Thymus (tissue), 11 donors: Measurements from ENCODE around the gene ARHGEF6. TPM values are rescaled to one million over a fixed set of nuclear protein-coding genes. Genes with fewer than 3 reads are reported as not detected.
"Not testable (repeated sequence)": the region's sequence is repeated elsewhere in the genome, so short reads cannot be mapped to it uniquely, and the experiment has no call there.

Experiments used
- DNase-seq, 9 donors: peaks; one replicate each; pipeline ENCODE4 v3.0.0-alpha.2; 2013; ENCODE audit warnings: low spot score in 9 of 9, low read depth in 6 of 9, missing footprints in 1 of 9
- H3K27ac ChIP-seq, 2 donors: one replicate each; pipeline ENCODE4 v1.5.1; 2013; ENCODE audit warnings: control low read depth in 1 of 2, low read depth in 1 of 2, low read length in 1 of 2, mild to moderate bottlenecking in 1 of 2, moderate library complexity in 1 of 2
- H3K27me3 ChIP-seq, 2 donors: one replicate each; pipeline ENCODE4 v1.5.1; 2013; ENCODE audit warnings: low read length in 1 of 2; ENCODE audit not compliant: control insufficient read depth in 2 of 2, insufficient read depth in 1 of 2
- H3K36me3 ChIP-seq, 2 donors: one replicate each; pipeline ENCODE4 v1.5.1; 2013; ENCODE audit warnings: low read length in 1 of 2, mild to moderate bottlenecking in 1 of 2, moderate library complexity in 1 of 2; ENCODE audit not compliant: control insufficient read depth in 2 of 2, insufficient read depth in 2 of 2
- H3K4me1 ChIP-seq, 2 donors: one replicate each; pipeline ENCODE4 v1.5.1; 2013; ENCODE audit warnings: low read length in 2 of 2; ENCODE audit not compliant: control insufficient read depth in 2 of 2, insufficient read depth in 2 of 2
- H3K4me3 ChIP-seq, 2 donors: one replicate each; pipeline ENCODE4 v1.5.1; 2013; ENCODE audit warnings: low read length in 2 of 2, control low read depth in 1 of 2, mild to moderate bottlenecking in 1 of 2
- H3K9me3 ChIP-seq, 2 donors: one replicate each; pipeline ENCODE4 v1.5.1; 2013; ENCODE audit warnings: low read length in 1 of 2, mild to moderate bottlenecking in 1 of 2; ENCODE audit not compliant: control insufficient read depth in 2 of 2, insufficient read depth in 1 of 2
- WGBS: extraction: QIAGEN DNeasy Blood & Tissue Kit; methylation state at CpG from one replicate; pipeline ENCODE4 v1.1.7; 2013; 5-methylcytosine and 5-hydroxymethylcytosine counted together
- polyA plus RNA-seq: library from polyadenylated mRNA; stranded (reverse); fragments of 200-250 nt; gene quantifications from one replicate; pipeline ENCODE4 v1.2.3, GENCODE V29; 2013
- total RNA-seq: library from RNA; stranded (reverse); fragments of 120-200 nt; gene quantifications from one replicate; pipeline ENCODE4 v1.2.4, GENCODE V29; 2013
- donor health status: healthy.

ARHGEF6 gene
- total and polyA plus RNA-seq, 2 donors: 37.2 to 73.9 TPM

DNA sequence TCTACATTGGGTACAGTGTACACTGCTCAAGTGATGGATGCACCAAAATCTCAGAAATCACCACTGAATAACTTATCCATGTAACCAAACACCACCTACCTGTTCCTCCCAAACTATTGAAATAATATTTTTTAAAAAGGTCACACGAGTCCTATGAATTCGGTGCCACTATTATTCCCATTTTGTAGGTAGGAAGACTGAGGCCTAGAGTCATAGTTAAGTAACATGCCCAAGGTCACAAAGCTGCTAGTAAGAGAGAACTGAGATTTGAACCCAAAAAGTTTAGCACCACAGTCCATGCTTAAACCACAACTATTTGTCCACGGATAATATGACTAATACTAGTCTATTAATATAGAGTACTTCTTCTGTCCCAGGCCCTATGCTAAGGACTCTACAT is 2.7 kb downstream of the ARHGEF6 start:
- Histone ChIP-seq H3K9me3 (no peaks in the 10 kb centered on the region), H3K4me1 (peaks cover 2 to 13% of the 10 kb centered on the region in 2 donors), H3K27me3 (no peaks in the 10 kb centered on the region), H3K4me3 (peak overlapping the region in 1 of 2 donors; percentile 5), H3K36me3 (peaks cover 0 to 2% of the 10 kb centered on the region in 2 donors), H3K27ac (no peak overlapping the region)
- 98% methylated on average over 3 of the region's 3 CpGs for WGBS
- DNase-seq: no peak

DNA sequence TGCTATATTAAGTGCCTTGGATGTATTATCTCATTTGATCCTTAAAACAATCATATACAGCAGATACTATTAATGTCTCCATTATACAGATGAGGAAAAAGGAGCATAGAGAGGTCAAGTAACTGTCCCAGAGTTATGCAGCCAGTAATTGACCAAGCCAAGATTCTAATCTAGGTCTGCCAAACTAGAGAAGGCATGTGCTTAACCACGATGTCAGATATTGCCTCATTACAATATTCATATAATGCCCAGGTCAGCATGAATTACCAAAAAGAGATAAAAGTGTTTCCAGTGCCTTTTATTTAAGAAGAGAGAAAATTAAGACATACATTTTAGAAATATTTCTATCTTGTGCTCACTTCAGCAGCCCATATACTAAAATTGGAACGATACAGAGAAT is 7.1 kb downstream of the ARHGEF6 start:
- Histone ChIP-seq H3K9me3 (no peaks in the 10 kb centered on the region), H3K4me3 (no peak overlapping the region), H3K36me3 (peaks cover 0 to 5% of the 10 kb centered on the region in 2 donors), H3K4me1 (peaks cover 5% of the 10 kb centered on the region in 2 donors), H3K27me3 (no peaks in the 10 kb centered on the region), H3K27ac (no peak overlapping the region)
- DNase-seq: no peak
- WGBS: 94% methylated on average over 2 of the region's 2 CpGs

GRCh38 chrX:136771869-136772268 is 8.9 kb downstream of the ARHGEF6 start:
- not testable (repeated sequence) for H3K4me3 ChIP-seq, H3K27me3 ChIP-seq, H3K36me3 ChIP-seq, H3K9me3 ChIP-seq, H3K27ac ChIP-seq, H3K4me1 ChIP-seq, DNase-seq
- 98% methylated on average over 2 of the region's 2 CpGs for WGBS

DNA sequence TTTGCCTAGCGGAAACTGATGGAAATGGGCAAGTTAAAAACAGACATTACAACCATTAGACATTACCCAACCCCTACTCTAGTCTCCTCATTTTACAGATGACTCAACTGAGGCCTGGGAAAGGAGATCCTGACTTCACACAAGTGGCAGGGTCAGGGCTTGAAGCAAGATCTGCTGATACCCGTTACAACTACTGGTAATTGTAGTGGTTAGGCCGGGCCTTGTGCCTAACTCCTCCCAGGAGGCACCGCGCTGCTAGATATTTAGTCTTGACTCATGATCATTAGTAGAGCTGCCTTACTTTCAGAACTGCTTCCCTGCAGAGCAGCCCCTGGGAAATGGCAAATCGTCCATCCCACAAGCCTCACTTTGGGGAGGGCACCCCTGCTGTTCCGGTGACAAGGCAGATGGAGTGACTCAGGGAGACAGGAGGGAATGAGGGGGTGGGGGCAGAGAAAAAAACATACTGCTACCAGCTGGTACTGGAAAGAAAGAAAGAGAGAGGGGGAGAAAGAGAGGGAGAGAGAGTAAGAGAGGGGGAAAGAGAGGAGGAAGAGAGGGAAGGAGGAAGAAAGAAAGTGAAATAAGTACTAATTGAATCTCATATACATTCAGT is 12.2 kb downstream of the ARHGEF6 start:
- H3K4me3 ChIP-seq: no peak overlapping the region
- H3K27ac ChIP-seq: no peak overlapping the region
- WGBS: 31% methylated on average over 7 of the region's 7 CpGs
- H3K9me3 ChIP-seq: no peaks in the 10 kb centered on the region
- DNase-seq: no peak
- H3K36me3 ChIP-seq: peaks cover 0 to 5% of the 10 kb centered on the region in 2 donors
- H3K4me1 ChIP-seq: peaks cover 6 to 22% of the 10 kb centered on the region in 2 donors
- peaks cover 0 to 11% of the 10 kb centered on the region in 2 donors for H3K27me3 ChIP-seq

DNA sequence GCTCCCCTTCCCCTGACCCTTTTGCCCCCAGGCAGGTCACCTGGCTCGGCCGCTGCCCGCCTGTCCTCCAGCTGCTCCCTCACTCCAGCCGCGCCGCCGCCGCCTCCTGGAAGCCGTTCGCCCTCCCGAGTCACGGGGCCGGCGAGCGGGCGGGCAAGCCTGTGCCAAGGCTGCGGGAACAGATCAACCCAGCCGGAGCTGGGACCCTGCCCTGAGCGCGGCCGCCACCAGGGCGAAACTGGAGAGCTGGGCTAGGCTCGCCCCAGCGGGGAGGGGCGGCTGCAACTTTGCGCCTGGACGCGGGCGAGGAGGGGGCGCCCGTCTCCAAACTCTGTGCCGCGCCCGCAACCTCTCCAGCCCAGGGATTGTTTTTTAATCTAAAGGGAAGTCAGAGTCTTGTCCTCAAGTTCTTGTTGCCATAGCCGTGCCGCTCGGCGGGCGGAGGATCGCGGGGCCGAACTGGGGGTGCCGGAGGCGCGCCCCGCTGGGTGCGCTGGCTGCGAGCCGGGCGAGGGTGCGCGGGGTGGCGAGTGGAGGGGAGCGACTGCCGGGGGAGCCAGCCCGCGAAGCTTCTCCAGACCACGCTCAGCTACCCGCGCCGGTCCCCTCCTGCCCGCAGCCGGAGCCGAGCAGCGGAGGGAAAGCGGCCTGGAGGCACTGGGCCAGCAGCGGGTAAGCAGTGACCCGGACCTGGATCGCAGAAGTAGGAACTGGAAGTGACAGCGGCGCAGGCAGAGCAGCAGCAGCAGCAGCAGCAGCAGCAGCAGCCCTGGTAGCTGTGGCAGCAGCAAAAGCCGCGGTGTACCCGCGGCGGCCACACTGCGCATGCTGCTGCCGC is 13.4 kb downstream of the ARHGEF6 start:
- Histone ChIP-seq H3K9me3 (no peaks in the 10 kb centered on the region), H3K4me1 (peaks cover 10 to 32% of the 10 kb centered on the region in 2 donors)
- DNase-seq: peak in 2 of 9 donors; percentile 28 to 57

GRCh38 chrX:136766785-136767103 is 14.0 kb downstream of the ARHGEF6 start:
- peak overlapping the region; percentile 47 to 63 for H3K4me3 ChIP-seq
- no peaks in the 10 kb centered on the region for H3K36me3 ChIP-seq
- H3K4me1 ChIP-seq: peaks cover 10 to 32% of the 10 kb centered on the region in 2 donors
- H3K27me3 ChIP-seq: peaks cover 0 to 11% of the 10 kb centered on the region in 2 donors
- peak overlapping the region in 1 of 2 donors; percentile 52 for H3K27ac ChIP-seq
- H3K9me3 ChIP-seq: no peaks in the 10 kb centered on the region
- 25% methylated on average over 19 of the region's 19 CpGs for WGBS
- no peak for DNase-seq

More for the DNA sequence above, 13.4 kb downstream of the ARHGEF6 start:
- H3K4me3 ChIP-seq: peak overlapping the region; percentile 47 to 63
- H3K36me3 ChIP-seq: no peaks in the 10 kb centered on the region
- under 1% methylated on average over 76 of the region's 78 CpGs for WGBS
- H3K27me3 ChIP-seq: peaks cover 0 to 11% of the 10 kb centered on the region in 2 donors
- H3K27ac ChIP-seq: peak overlapping the region in 1 of 2 donors; percentile 64

- WGBS: 58% methylated on average over 1 of the region's 1 CpG
- DNase-seq: no peak
- no peak overlapping the region for H3K27ac ChIP-seq
- no peaks in the 10 kb centered on the region for H3K36me3 ChIP-seq
- no peaks in the 10 kb centered on the region for H3K9me3 ChIP-seq
- H3K4me1 ChIP-seq: peaks cover 10 to 32% of the 10 kb centered on the region in 2 donors
- no peak overlapping the region for H3K4me3 ChIP-seq
- peaks cover 0 to 11% of the 10 kb centered on the region in 2 donors for H3K27me3 ChIP-seq
Measured at GRCh38 chrX:136765821-136766356, 14.8 kb downstream of the ARHGEF6 start.

GRCh38 chrX:136764206-136764605 is 16.5 kb downstream of the ARHGEF6 start:
- Histone ChIP-seq H3K27me3 (peaks cover 0 to 11% of the 10 kb centered on the region in 2 donors), H3K27ac (no peak overlapping the region), H3K9me3 (no peaks in the 10 kb centered on the region), H3K4me1 (peaks cover 10 to 32% of the 10 kb centered on the region in 2 donors), H3K4me3 (no peak overlapping the region), H3K36me3 (no peaks in the 10 kb centered on the region)
- 97% methylated on average over 5 of the region's 5 CpGs for WGBS
- DNase-seq: no peak
